ENCODE data around the gene GEMIN4. TPM values are rescaled to one million over a fixed set of nuclear protein-coding genes. Genes with fewer than 3 reads are reported as not detected.
"Not testable (repeated sequence)": the region's sequence is repeated elsewhere in the genome, so short reads cannot be mapped to it uniquely, and the experiment has no call there.

The GEMIN4 gene
- total RNA-seq, 1 experiment from 2014 or later: 20.3 TPM

DNA sequence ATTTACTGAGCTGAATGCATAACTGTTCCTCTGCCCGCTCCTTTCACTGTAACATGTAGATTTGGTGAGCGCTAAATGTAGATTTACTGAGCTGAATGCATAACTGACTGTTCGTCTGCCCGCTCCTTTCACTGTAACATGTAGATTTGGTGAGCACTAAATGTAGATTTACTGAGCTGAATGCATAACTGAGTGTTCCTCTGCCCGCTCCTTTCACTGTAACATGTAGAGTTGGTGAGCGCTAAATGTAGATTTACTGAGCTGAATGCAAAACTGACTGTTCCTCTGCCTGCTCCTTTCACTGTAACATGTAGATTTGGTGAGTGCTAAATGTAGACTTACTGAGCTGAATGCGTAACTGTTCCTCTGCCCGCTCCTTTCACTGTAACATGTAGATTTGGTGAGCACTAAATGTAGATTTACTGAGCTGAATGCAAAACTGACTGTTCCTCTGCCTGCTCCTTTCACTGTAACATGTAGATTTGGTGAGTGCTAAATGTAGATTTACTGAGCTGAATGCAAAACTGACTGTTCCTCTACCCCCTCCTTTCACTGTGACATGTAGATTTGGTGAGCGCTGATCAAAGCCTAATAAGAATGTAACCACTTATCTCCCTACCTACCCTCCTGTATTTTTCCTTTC, 3.4 kb upstream of the GEMIN4 start:
- not testable (repeated sequence) for DNase-seq; H3K36me3 ChIP-seq; H3K4me1 ChIP-seq; H3K27me3 ChIP-seq; H3K4me3 ChIP-seq; H3K9me3 ChIP-seq (replicated peaks); H3K27ac ChIP-seq

DNA sequence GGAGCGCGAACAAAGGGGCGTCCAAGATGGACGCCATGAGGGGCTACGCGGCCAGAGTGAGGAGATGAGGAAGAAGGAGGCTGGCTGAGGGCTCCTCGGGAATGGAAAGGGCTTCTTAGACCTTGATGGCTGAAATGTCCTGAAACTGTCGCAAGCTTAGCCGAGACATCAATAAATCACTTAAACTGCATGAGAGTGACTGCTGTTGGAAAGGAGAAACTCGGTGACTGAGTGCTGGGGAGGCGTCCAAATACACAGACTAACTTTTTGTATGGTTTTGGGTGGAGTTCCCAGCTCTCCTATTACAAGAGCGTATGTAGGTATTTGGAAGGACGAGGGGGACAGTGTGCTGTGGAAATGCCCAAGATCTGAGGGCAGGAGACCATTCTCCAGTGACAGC, 1.4 kb upstream of the GEMIN4 start:
- Histone ChIP-seq H3K27ac (no peak overlapping the region), H3K4me1 (no peaks in the 10 kb centered on the region), H3K27me3 (no peaks in the 10 kb centered on the region), H3K36me3 (peaks cover 3% of the 10 kb centered on the region), H3K9me3 (replicated peaks) (no peaks in the 10 kb centered on the region), H3K4me3 (no peak overlapping the region)
- DNase-seq: no peak

DNA sequence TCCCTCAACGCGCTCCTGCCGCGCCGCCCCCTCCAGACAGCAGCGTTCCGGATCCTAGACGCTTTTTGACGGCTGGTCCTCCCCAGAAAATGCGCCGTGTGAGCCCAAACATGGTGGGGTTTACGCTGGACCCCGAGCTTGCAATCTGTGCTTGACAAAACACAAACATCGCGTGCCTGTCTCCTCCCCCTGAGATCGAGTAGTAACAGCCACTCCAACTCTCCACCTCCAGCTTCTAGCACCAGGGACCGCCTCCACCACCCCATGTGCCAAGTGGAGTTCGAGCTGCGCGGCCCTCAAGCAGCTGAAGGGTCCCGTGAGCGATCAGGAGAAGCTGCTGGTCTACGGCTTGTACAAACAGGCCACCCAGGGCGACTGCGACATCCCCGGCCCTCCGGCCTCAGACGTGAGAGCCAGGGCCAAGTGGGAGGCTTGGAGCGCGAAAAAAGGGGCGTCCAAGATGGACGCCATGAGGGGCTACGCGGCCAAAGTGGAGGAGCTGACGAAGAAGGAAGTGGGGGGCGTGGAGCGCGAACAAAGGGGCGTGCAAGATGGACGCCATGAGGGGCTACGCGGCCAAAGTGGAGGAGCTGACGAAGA, 656 bp upstream of the GEMIN4 start:
- peak overlapping the region; percentile 66 for H3K27ac ChIP-seq

GRCh38 chr17:751269-752001, 629 bp downstream of the GEMIN4 start:
- Histone ChIP-seq H3K36me3 (peaks cover 22% of the 10 kb centered on the region), H3K9me3 (replicated peaks) (no peaks in the 10 kb centered on the region), H3K4me3 (peak overlapping the region; percentile 85), H3K27ac (peak overlapping the region; percentile 66), H3K27me3 (no peaks in the 10 kb centered on the region), H3K4me1 (no peaks in the 10 kb centered on the region)
- peak; percentile 31 to 41 for DNase-seq

More for the DNA sequence above, 656 bp upstream of the GEMIN4 start:
- no peaks in the 10 kb centered on the region for H3K9me3 ChIP-seq (replicated peaks)
- H3K27me3 ChIP-seq: no peaks in the 10 kb centered on the region
- H3K36me3 ChIP-seq: peaks cover 10% of the 10 kb centered on the region
- peak; percentile 43 to 50 for DNase-seq
- H3K4me3 ChIP-seq: peak overlapping the region; percentile 85
- H3K4me1 ChIP-seq: no peaks in the 10 kb centered on the region

GRCh38 chr17:750431-751037, 1.5 kb downstream of the GEMIN4 start:
- Histone ChIP-seq H3K27me3 (no peaks in the 10 kb centered on the region), H3K4me3 (no peak overlapping the region), H3K4me1 (no peaks in the 10 kb centered on the region), H3K27ac (no peak overlapping the region), H3K9me3 (replicated peaks) (no peaks in the 10 kb centered on the region), H3K36me3 (peaks cover 28% of the 10 kb centered on the region)
- DNase-seq: no peak

- H3K4me1 ChIP-seq; H3K27ac ChIP-seq; H3K9me3 ChIP-seq (replicated peaks); H3K4me3 ChIP-seq; DNase-seq; H3K27me3 ChIP-seq: not testable (repeated sequence)
- H3K36me3 ChIP-seq: peaks cover 36% of the 10 kb centered on the region
These were observed 2.7 kb downstream of the GEMIN4 start for GRCh38 chr17:749359-749758.

- not testable (repeated sequence) for H3K4me1 ChIP-seq; H3K9me3 ChIP-seq (replicated peaks); H3K27me3 ChIP-seq; H3K4me3 ChIP-seq; DNase-seq; H3K27ac ChIP-seq
- H3K36me3 ChIP-seq: peaks cover 41% of the 10 kb centered on the region
These were observed 3.5 kb downstream of the GEMIN4 start for GRCh38 chr17:748604-749003.

DNA sequence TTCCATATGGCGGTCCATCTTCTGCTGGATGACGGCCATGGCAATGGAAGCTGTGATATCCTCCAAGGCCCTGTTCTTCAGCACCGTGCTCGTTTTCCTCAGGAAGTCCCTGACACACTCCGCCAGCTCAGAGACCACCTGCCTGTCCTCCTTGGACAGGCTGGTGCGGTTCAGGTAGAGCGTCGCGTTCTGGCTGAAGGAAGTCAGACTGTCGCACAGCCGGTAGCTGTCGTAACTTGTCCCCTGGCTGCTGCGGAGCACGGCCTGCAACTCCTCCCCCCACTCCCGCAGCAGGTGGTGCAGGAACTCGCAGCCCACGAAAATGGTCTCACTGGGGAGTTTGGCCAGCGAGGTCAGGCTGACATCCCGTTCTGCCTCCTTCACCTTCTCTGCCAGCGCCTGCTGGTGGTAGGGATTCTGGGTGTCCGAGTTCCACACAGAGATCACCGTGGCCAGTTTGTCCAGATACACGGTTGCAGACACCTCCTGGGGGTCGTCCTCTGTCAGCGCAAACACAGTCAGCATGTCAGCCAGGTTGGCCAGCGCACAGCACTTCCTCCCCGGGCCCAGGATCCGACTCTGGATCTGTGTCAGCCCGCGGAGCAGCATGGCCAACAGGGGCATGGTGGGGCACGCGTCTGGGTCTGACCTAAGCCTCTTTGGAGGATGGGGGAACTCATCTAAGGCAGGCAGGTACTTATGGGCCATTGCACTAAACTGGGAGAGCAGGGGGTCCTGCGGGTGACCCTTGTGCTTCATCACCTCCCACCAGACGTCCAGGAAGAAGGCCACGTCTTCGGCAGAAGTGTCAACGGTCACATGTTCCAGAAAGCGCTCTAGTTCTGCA, 5.1 kb downstream of the GEMIN4 start:
- H3K27me3 ChIP-seq: no peaks in the 10 kb centered on the region
- H3K4me1 ChIP-seq: no peaks in the 10 kb centered on the region
- no peak overlapping the region for H3K27ac ChIP-seq
- H3K4me3 ChIP-seq: no peak overlapping the region
- H3K36me3 ChIP-seq: peaks cover 45% of the 10 kb centered on the region
- no peaks in the 10 kb centered on the region for H3K9me3 ChIP-seq (replicated peaks)
- DNase-seq: no peak

DNA sequence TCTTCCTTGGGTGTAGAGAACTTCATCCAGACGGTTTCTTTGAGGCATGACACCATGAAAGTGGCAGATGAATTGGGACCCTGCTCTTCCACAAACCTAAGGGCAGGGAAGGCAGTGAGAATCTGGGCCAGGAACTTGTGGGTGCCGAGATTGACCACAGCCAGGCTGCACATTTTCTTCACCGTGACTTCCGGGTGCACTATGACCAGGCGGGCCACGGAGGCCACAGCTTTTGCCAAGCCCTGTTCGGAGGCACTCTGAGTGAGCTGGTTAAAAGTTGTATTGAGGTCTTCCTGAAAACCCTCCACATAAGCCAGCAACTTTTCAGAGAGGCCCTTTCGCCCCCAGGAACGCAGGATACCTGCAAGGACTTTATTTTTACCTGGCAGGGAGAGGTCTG, 5.9 kb downstream of the GEMIN4 start:
- no peak for DNase-seq
- peaks cover 45% of the 10 kb centered on the region for H3K36me3 ChIP-seq
- H3K9me3 ChIP-seq (replicated peaks): no peaks in the 10 kb centered on the region

DNA sequence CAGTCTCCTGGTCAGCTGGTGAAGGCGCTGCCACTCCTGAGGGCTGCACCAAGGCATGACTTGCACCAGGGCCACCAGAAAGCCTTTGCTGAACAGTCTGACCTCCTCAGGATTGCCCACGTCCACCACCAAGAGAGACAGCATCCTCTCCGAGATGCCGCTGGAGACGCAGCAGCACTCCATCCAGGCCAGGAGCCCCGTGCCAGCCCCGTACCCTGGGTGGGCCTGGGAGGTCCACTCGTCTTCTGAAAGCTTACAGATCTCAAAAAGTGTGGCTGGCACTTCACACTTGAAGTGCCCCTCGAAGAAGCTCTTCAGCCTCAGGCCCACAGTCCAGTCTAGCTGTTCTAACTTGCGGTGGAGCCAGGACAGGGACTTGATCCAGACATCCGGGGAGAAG, 6.7 kb downstream of the GEMIN4 start:
- DNase-seq: no peak
- Histone ChIP-seq H3K4me1 (no peaks in the 10 kb centered on the region), H3K27me3 (no peaks in the 10 kb centered on the region), H3K4me3 (no peak overlapping the region), H3K9me3 (replicated peaks) (no peaks in the 10 kb centered on the region), H3K27ac (no peak overlapping the region), H3K36me3 (peaks cover 45% of the 10 kb centered on the region)

More for the DNA sequence above, 5.9 kb downstream of the GEMIN4 start:
- no peak overlapping the region for H3K4me3 ChIP-seq
- H3K4me1 ChIP-seq: no peaks in the 10 kb centered on the region
- H3K27me3 ChIP-seq: no peaks in the 10 kb centered on the region
- no peak overlapping the region for H3K27ac ChIP-seq

DNA sequence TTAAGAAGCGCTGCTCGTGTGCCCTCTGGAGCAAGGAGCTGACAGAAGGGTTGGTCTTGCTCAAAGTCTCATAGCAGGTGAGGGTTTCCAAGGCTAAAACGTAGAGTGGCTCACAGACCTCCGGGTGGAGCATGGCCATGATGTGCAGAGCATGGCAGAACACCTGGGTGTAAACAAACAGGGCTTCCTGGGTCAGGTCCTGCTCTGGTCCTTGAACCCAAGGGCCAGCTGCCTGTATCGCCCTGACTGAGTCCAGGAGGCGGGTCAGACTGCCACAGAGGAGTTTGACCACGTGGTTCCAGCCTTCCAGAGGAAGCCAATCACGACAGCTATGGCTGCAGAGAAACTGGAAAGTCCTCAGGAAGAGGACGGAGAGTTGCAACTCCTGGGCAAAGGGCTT, 7.1 kb downstream of the GEMIN4 start:
- no peaks in the 10 kb centered on the region for H3K27me3 ChIP-seq
- no peak overlapping the region for H3K27ac ChIP-seq
- H3K9me3 ChIP-seq (replicated peaks): no peaks in the 10 kb centered on the region
- H3K4me1 ChIP-seq: no peaks in the 10 kb centered on the region
- H3K36me3 ChIP-seq: peaks cover 45% of the 10 kb centered on the region
- no peak for DNase-seq
- no peak overlapping the region for H3K4me3 ChIP-seq

GRCh38 chr17:743139-743538, 8.9 kb downstream of the GEMIN4 start:
- no peak for DNase-seq
- Histone ChIP-seq H3K27ac (no peak overlapping the region), H3K4me3 (no peak overlapping the region), H3K9me3 (replicated peaks) (no peaks in the 10 kb centered on the region), H3K27me3 (no peaks in the 10 kb centered on the region), H3K36me3 (peaks cover 40% of the 10 kb centered on the region), H3K4me1 (no peaks in the 10 kb centered on the region)

- Histone ChIP-seq H3K27ac (no peak overlapping the region), H3K36me3 (peaks cover 31% of the 10 kb centered on the region), H3K4me1 (no peaks in the 10 kb centered on the region), H3K9me3 (replicated peaks) (no peaks in the 10 kb centered on the region), H3K27me3 (no peaks in the 10 kb centered on the region), H3K4me3 (no peak overlapping the region)
- no peak for DNase-seq
These were observed 9.8 kb downstream of the GEMIN4 start for GRCh38 chr17:742147-742793.

Data from SJCRH30 (cell line).